ENCODE measurements around the gene DCPS. TPM values are rescaled to one million over a fixed set of nuclear protein-coding genes. Genes with fewer than 3 reads are reported as not detected.
"Not testable (repeated sequence)": the region's sequence is repeated elsewhere in the genome, so short reads cannot be mapped to it uniquely, and the experiment has no call there.

The DCPS gene
- total RNA-seq, 2 experiments from 2014 or later = 34.9 to 39.5 TPM

DNA sequence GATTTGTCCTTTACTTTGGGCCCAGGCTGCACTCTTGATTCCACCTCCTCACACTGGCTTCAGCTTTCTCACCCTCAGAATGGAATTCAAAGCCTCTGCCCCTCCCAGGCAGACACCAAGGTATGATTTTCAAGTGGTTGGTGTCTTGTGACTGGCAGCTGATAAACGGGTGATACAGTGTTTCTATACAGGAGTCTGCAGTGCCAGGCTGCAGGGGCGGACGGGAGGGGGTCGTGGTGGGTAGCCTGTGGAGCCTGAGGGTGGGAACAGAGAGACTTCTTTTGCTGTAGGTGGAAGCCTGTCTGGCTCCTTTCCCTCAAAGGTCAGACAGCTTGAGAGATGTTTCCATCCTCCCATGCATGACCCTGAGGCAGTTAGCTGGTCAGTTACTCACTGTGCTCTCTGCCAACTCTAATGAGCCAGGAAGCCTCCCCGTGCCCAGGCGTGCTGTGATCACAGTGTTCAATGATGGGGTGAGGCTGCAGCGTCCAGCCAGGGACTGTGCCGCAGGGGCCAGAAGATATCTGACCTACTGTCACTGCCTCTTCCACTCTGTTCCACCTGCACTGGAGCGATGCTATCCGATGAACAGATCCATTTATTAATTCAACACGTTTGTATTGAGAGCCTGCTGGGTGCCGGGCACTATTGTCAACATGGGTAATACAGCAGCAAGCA is 69.7 kb downstream of the DCPS start:
- H3K27me3 Mint-ChIP-seq (ENCODE audit: low read depth) = not testable (repeated sequence)

DNA sequence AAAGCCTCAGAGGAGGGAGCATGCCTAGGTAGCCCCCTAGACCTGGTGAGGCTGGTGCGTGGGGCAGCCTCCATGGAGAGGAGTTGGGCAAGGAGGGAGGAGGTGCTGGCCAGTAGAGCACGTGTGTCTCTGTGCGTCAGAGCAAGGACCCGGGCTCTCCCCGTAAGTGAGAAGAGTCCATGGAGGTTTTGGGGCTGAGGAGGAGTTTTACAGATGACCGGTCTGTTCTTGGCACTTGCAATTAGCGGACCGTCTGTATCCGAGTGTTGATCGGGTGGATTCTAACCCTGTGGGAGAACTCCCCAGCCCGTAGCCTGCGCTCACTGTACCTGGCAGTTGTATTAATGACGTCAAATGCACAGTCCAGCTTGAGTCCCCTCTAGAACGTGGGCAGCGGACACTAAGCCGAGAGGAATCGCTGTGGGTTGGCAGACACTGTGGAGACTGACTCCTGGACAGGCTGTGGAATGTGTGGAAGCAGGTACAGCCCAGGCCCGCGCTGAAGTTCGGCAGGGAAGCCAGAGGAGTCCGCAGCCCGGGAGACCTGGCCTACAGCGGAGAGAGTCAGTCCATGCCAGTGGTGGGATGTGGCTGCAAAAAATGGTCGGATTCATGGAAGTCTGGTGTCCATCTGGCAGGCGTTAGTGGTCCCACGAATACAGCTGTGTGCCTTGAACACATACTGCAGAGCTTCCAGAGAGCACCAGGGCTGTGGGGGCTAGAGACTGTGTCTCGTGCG is 70.9 kb downstream of the DCPS start:
- CTCF ChIA-PET; H3K4me1 Mint-ChIP-seq (ENCODE audit: low read depth); H3K9me3 Mint-ChIP-seq; H3K36me3 Mint-ChIP-seq (ENCODE audit: low read depth); H3K4me3 Mint-ChIP-seq; H3K27ac Mint-ChIP-seq; intact Hi-C loops (cut with micrococcal nuclease); H3K27me3 Mint-ChIP-seq (ENCODE audit: low read depth); DNase-seq: not testable (repeated sequence)

More for the DNA sequence above, 69.7 kb downstream of the DCPS start:
- H3K4me3 Mint-ChIP-seq; H3K9me3 Mint-ChIP-seq; intact Hi-C loops (cut with micrococcal nuclease); H3K4me1 Mint-ChIP-seq (ENCODE audit: low read depth); DNase-seq; H3K27ac Mint-ChIP-seq; CTCF ChIA-PET; H3K36me3 Mint-ChIP-seq (ENCODE audit: low read depth): not testable (repeated sequence)

DNA sequence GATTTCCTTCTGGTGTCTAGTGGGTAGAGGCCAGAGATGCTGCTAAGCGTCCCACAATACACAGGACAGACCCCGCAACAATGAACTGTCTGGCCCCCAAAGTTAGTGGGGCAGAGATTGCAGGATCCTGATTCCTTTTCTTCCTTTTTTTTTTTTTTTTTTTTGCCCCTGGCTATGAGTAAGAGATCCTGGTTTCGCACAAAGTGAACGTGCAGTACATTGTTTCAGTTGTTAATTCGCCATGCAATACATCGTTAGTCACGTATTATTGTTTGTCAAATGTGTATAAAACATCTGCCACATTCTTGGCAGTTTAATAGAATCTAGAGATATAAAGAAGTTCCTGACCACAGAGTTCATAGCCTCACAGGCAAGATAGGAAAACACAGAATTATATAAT is 71.9 kb downstream of the DCPS start:
- Mint-ChIP-seq H3K9me3 (no peaks in the 10 kb centered on the region), H3K4me3 (no peak overlapping the region), H3K36me3 (ENCODE audit: low read depth) (no peaks in the 10 kb centered on the region), H3K4me1 (ENCODE audit: low read depth) (no peaks in the 10 kb centered on the region), H3K27me3 (ENCODE audit: low read depth) (no peaks in the 10 kb centered on the region), H3K27ac (no peak overlapping the region)
- CTCF ChIA-PET = no interaction called here
- intact Hi-C loops (cut with micrococcal nuclease) = no loop called here
- no peak for DNase-seq

DNA sequence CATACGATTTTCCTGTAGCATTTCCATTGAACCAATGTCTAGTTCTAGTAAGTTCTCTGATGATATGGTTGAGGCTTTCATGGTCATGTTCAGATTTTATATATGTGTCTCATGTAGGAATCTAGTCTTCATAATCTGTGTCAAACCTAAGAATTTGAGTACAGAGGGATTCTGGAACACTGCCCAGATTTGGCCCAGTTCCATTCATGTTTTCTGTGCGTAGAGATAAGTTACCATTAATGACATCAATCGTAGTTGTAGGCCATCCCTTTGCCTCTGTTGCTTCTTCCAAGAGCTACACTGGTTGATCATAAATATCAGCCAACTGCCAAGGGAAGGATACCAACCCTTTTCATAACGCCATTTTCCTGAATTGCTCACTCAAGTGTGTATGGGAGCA is 74.9 kb downstream of the DCPS start:
- H3K9me3 Mint-ChIP-seq = no peaks in the 10 kb centered on the region
- no peak for DNase-seq
- no peak overlapping the region for H3K4me3 Mint-ChIP-seq
- H3K27me3 Mint-ChIP-seq (ENCODE audit: low read depth) = no peaks in the 10 kb centered on the region
- H3K4me1 Mint-ChIP-seq (ENCODE audit: low read depth) = no peaks in the 10 kb centered on the region
- no peak overlapping the region for H3K27ac Mint-ChIP-seq
- H3K36me3 Mint-ChIP-seq (ENCODE audit: low read depth) = no peaks in the 10 kb centered on the region
- intact Hi-C loops (cut with micrococcal nuclease) = no loop called here
- CTCF ChIA-PET = no interaction called here

DNA sequence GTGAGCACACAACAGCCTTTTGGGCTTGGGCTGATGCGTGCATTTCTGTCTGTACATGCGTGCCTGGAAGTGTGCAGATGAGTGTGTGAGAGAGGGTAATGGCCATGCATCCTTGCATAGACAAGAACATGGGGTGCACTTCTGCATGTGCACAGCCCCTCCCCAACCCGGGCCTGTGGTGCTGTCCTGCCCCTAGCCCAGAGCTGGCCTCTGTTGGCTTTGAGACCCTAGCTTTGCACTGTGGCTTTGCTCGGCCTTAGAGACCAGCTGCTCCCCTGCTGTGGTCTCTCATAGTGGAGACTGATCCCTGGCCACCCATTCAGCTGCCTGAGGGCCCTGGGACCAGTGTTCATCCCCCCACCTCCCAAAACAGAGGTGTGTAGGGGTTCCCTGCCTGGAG is 77.0 kb downstream of the DCPS start:
- intact Hi-C loops (cut with micrococcal nuclease) = no loop called here

DNA sequence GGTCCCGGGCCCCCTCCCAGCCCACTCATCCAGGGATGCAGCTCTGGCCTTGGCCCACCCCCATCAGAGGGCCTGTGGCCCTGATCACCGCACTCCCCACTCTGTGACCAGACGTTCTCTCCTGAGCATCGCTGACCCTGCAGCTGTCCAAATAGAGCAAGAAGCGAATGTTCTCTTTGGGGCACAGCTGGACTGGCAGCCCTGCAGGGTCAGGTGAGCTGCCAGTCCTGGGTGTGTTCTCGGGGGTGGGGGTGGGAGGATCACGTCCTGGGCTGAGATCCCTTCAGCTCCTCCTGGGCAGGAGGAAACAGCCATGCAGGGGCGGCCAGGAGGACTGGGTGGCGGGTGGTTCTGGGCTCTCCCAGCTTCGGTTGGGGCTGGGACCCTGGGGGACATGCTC is 78.1 kb downstream of the DCPS start:
- H3K36me3 Mint-ChIP-seq (ENCODE audit: low read depth); H3K9me3 Mint-ChIP-seq; intact Hi-C loops (cut with micrococcal nuclease); H3K4me1 Mint-ChIP-seq (ENCODE audit: low read depth); DNase-seq; H3K27ac Mint-ChIP-seq; CTCF ChIA-PET; H3K4me3 Mint-ChIP-seq; H3K27me3 Mint-ChIP-seq (ENCODE audit: low read depth): not testable (repeated sequence)

More for the DNA sequence above, 77.0 kb downstream of the DCPS start:
- Mint-ChIP-seq H3K27ac (no peak overlapping the region), H3K27me3 (ENCODE audit: low read depth) (no peaks in the 10 kb centered on the region), H3K9me3 (no peaks in the 10 kb centered on the region), H3K36me3 (ENCODE audit: low read depth) (no peaks in the 10 kb centered on the region), H3K4me1 (ENCODE audit: low read depth) (no peaks in the 10 kb centered on the region), H3K4me3 (no peak overlapping the region)
- CTCF ChIA-PET = no interaction called here
- DNase-seq = no peak

DNA sequence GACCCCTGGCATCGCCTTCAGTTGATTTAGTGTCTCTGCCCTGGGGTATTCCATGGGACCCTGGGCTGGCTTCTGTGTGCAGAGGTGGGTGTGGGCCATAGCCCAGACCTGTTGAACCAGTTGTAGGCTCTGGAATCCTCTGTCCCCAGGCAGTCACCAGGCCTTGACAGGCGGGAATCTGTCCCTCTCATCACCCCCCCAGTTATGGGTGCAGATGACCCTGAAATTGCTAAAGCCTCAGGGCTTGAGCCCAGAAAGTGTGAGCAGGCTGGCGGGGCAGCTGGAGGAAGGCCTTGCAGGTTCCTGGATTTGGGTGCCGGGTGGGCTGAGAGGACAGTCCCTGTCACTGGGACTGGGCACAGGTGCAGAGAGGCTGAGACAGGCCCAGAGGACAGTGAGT is 78.8 kb downstream of the DCPS start:
- H3K27ac Mint-ChIP-seq; H3K9me3 Mint-ChIP-seq; H3K4me3 Mint-ChIP-seq; H3K27me3 Mint-ChIP-seq (ENCODE audit: low read depth); intact Hi-C loops (cut with micrococcal nuclease); CTCF ChIA-PET; DNase-seq; H3K36me3 Mint-ChIP-seq (ENCODE audit: low read depth); H3K4me1 Mint-ChIP-seq (ENCODE audit: low read depth): not testable (repeated sequence)

DNA sequence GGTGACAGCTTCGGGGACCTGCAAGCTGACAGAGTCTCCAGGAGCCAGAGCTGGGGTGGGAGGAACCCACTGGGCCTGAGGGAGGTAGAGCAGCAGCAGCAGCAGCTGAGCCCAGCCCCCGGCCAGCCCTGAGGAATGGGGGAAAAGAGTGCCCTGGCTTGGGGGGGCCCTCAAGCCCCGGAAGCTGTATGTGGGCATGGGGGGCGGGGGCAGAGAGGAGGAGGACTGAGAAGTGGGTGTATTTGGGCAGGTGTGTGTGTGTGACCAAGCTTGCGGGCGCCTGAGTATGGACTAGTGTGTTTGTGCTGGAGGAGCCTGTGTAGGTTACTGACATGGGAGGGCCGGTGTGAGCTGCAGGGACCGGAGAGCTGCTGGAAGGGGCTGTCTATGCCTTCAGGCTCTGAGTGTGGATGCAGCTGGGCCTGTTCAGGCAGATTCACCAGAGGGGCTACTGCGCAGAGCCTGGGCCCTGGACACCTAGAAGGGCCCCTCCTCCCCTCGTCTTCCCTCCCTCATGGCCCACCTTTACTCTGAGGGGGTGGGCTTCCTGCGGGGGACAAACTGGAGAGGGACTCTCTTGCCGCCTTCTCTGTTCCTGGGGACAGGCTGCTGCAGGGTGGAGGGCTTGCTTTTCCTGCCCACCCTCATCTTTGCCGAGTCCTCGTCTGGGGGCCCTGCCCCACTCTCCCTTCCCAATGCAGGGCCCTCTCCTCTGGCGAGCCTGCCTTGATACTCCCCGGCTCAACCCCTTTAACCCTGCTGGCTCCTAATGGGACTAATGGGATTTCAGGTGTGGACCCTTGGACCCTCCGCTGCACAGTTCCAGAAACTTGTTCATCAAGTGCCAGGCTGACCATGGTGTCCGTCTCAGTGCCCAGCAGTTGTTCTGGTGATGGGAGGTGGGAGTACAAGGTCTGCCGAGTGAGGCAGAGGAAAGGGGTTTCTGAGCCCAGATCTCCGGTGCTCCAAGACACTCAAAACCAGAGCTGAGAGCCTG is 79.8 kb downstream of the DCPS start:
- Mint-ChIP-seq H3K4me3 (no peak overlapping the region), H3K9me3 (no peaks in the 10 kb centered on the region), H3K27ac (no peak overlapping the region), H3K27me3 (ENCODE audit: low read depth) (no peaks in the 10 kb centered on the region), H3K4me1 (ENCODE audit: low read depth) (no peaks in the 10 kb centered on the region), H3K36me3 (ENCODE audit: low read depth) (no peaks in the 10 kb centered on the region)
- CTCF ChIA-PET = interaction anchor here (0.6 kb wide), 1 partner anchor 953 kb away, joined by 3 read pairs; no protein-coding TSS in a partner anchor
- DNase-seq = no peak
- intact Hi-C loops (cut with micrococcal nuclease) = no loop called here

DNA sequence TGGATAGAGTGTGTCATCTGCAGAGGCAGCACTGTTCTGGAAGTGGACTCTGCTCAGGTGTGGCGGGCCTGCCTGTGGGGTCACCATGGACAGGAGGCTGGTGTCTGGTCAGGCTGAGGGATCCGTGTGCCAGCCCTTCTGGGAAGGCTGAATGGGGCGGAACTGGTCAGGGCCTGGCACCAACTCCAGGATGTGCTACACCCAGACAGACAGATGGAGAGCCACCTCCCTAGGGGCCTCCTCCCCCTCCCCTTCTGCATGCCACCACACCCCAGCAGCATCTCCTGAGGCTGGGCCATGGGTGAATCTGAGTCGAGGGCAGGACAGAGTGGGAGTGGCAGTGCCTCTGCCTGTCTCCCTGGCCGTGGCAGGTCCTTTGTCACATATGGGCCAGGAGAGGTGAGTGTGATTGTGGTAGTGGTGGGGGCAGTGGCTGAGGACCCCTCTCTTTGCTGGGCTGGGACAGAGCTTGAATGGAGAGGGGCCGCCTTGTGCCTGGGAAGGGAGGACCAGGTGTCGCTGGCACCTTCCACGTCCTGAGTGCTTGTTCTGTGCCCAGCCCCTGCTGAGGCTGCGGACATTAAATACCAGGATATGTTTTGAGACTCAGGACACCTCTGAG is 80.7 kb downstream of the DCPS start:
- CTCF ChIA-PET = no interaction called here
- intact Hi-C loops (cut with micrococcal nuclease) = no loop called here
- Mint-ChIP-seq H3K27me3 (ENCODE audit: low read depth) (no peaks in the 10 kb centered on the region), H3K9me3 (no peaks in the 10 kb centered on the region), H3K4me3 (no peak overlapping the region), H3K36me3 (ENCODE audit: low read depth) (no peaks in the 10 kb centered on the region), H3K4me1 (ENCODE audit: low read depth) (no peaks in the 10 kb centered on the region), H3K27ac (no peak overlapping the region)
- no peak for DNase-seq

DNA sequence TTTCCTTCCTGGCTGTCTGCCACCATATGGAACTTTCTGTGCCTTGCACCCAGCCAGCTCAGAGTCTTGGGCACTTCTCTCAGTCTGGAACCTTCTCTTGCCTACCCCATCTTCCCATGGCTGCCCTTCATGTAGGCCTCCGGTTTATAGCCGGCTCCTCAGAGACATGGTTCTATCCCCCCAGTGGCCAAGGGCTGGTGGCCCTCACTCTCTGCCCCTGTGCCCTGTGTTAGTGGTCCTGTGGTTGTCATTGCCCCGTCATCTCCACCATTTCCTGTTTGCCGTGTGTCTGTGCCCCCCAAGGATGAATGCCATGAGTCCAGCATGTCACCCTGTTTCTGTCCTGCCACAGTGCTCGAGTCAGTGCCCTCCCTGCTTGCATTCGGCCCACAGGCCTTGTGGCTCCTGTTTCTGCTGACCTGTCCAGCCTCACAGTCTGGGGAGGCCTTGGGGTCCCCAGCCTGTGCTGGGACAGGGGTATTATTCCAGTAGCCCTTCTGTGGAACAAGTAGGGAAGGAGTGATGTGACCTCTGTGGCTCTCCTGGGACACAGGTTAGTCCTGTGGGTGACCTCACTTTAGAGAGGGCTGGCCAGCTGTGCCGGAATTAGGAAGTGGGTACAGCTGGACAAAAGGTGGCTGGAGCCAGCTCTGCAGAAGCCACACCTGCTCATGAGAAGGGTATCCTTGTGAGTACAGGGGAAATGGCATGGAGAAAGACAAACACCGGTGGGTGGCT is 82.3 kb downstream of the DCPS start:
- H3K4me3 Mint-ChIP-seq = no peak overlapping the region
- CTCF ChIA-PET = no interaction called here
- no peaks in the 10 kb centered on the region for H3K27me3 Mint-ChIP-seq (ENCODE audit: low read depth)
- no peak overlapping the region for H3K27ac Mint-ChIP-seq
- H3K9me3 Mint-ChIP-seq = no peaks in the 10 kb centered on the region
- H3K36me3 Mint-ChIP-seq (ENCODE audit: low read depth) = no peaks in the 10 kb centered on the region
- intact Hi-C loops (cut with micrococcal nuclease) = no loop called here
- DNase-seq = no peak
- no peaks in the 10 kb centered on the region for H3K4me1 Mint-ChIP-seq (ENCODE audit: low read depth)

DNA sequence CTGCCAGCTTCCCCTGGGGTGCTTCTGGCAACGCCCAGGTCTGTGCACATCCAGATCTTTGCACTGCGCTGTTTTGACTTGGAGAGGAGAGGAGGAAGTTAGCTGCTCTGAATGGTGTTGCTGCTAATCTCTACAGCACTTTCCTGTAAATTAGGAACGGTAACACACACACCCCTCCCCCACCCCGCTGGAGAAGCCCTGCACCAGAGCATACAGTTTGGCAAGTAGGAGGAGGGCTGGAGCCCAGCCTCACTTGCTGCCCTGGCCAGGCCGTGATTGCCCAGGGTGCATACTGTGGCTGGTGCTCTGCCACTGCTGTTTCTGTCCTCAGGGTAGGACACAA is 82.8 kb downstream of the DCPS start:
- DNase-seq; H3K36me3 Mint-ChIP-seq (ENCODE audit: low read depth); H3K27me3 Mint-ChIP-seq (ENCODE audit: low read depth); H3K27ac Mint-ChIP-seq; intact Hi-C loops (cut with micrococcal nuclease); H3K4me1 Mint-ChIP-seq (ENCODE audit: low read depth); CTCF ChIA-PET; H3K9me3 Mint-ChIP-seq; H3K4me3 Mint-ChIP-seq: not testable (repeated sequence)

DNA sequence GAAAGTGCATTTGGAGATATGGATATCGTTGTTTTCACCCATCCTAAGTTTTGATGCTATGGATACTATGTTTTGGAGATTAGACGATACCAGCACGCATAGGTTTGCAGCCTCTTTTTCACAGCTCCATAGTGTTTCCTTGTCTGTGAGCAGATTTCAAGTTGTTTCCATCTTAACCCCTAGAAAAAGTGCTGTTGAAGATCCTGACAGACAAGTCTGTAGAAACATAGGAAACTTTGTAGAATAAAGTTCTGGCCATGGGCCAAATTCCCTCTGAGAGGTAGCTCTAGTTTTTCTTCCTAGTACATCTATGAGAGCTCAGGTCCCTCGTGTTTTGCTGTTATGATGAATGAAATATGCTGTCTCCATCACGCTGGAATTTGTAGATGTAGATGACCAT is 84.0 kb downstream of the DCPS start:
- Mint-ChIP-seq H3K9me3 (no peaks in the 10 kb centered on the region), H3K27ac (no peak overlapping the region), H3K36me3 (ENCODE audit: low read depth) (no peaks in the 10 kb centered on the region), H3K27me3 (ENCODE audit: low read depth) (no peaks in the 10 kb centered on the region), H3K4me1 (ENCODE audit: low read depth) (peaks cover 2% of the 10 kb centered on the region), H3K4me3 (no peak overlapping the region)
- intact Hi-C loops (cut with micrococcal nuclease) = no loop called here
- DNase-seq = no peak
- CTCF ChIA-PET = no interaction called here

Data from activated naive CD4-positive, alpha-beta T cell treated with anti-CD3 and anti-CD28 coated beads for 36 hours (primary cell).